GM18505 (cell line): ENCODE measurements around the gene PNKD.

Experiments
- ATAC-seq: cut with Tn5 transposase; IDR thresholded peaks from one replicate; pipeline ENCODE4 v1.9.1; 2021; ENCODE audit not compliant: unreplicated experiment
- POLR2A ChIP-seq: IDR thresholded peaks from 4 replicates; pipeline ENCODE4 v1.6.1; 2011; ENCODE audit warnings: borderline replicate concordance; ENCODE audit not compliant: insufficient read depth, insufficient read length; ENCODE audit errors: extremely low read depth

The PNKD gene

DNA sequence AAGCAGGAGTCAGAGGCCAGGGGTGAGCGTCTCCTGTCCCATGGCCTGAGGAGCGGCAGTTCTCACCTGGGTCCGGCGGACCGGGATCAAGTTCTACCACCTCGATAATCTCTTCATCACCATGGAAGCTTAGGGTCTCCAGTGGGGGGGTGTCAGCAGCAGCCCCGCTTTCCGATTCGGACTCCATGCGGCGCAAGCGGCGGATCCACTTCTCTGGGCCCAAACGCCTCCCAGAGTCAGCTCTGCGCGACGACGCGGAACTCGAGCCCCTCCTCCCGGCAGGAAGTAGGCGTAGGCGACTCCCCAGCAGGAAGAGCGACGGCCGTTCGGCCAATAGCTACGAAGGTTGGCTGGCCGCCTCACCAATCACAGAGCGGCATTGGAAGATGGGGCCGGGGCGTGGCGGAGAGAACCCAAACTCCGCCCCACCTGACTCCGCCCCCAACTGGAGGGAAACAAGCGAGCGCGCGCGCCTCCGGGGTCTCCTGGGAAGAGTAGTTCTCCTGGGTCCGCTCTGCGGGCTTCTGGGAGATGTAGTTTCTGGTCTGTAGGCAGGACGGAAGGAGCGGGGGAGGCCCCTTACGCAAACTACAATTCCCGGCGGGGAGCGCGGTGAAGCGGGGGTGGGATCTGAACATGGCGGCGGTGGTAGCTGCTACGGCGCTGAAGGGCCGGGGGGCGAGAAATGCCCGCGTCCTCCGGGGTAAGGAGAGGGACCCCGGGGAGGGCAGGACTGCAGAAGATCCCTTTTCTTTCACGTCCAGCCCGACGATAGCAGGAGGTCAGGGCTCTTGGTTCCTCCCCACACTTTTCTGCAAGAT is at the start of gene PNKD, which contains the start of gene AAMP:
Gene PNKD (plus strand): TSS at position 620 of the 821 bp plus-strand sequence. CDS start 17 bp downstream, at position 637.
Gene AAMP (minus strand): TSS at position 238 of the 821 bp plus-strand sequence. CDS start 51 bp downstream, at position 187.
- ATAC-seq, result peak; percentile 86
- peak; percentile 68 for TF ChIP-seq POLR2A

- no peak for TF ChIP-seq POLR2A
- ATAC-seq, result no peak
These were observed 49.3 kb upstream of the PNKD start for GRCh38 chr2:218221000-218221399.

DNA sequence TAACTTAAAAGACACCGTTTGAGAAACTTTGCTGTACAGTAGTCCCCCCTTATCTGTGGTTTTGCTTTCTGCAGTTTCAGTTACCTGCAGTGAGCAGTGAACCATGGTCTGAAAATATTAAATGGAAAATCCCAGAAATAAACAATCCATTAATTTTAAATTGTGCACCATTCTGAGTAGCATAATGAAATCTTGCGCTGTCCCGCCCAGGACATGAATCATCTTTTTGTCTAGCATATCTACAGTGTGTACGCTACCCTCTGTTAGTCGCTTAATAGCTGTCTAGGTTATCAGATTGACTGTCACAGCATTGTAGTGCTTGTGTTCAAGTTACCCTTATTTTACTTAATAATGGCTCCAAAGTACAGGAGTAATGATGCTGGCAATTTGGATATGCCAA is 47.3 kb upstream of the PNKD start:
- ATAC-seq, result no peak
- no peak for TF ChIP-seq POLR2A

DNA sequence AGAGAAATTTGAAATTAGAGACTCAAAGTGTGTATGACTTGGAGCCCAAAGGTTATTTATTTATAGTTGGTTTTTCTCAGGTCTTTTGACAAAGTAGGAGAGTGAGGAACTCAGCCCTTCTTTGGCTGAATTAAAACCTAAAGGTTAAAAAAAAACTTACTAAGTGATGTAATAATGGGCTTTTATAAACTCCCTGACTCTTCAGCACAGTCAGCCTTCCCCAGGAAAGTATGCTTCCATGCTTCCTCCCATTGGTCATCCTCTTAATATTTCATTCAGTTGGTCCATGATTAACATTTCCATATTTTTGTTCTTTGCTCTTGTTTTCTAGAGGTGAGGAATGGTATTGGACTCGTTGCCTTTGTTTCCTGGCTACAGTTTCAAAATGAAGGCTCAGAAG is 46.1 kb upstream of the PNKD start:
- ATAC-seq, result no peak
- no peak for TF ChIP-seq POLR2A

DNA sequence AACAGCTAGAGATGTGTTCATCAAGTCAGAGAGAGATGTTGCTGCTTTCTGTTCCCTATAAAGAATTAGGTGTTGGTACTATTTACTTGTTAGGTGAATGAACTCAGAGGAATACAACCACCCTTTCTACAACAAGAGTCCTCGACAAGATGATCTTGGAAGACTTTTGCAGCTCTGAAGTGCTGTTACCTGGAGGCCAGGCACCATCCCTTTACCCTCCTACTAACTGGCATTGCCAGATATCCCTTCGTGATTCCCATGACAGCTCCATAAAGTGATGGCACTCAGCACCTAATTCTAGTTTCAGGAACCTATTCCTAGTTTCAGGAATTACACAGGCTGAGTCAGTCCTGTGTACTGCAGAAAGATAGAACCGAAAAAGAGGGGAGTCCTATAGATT is 43.4 kb upstream of the PNKD start:
- no peak for TF ChIP-seq POLR2A

DNA sequence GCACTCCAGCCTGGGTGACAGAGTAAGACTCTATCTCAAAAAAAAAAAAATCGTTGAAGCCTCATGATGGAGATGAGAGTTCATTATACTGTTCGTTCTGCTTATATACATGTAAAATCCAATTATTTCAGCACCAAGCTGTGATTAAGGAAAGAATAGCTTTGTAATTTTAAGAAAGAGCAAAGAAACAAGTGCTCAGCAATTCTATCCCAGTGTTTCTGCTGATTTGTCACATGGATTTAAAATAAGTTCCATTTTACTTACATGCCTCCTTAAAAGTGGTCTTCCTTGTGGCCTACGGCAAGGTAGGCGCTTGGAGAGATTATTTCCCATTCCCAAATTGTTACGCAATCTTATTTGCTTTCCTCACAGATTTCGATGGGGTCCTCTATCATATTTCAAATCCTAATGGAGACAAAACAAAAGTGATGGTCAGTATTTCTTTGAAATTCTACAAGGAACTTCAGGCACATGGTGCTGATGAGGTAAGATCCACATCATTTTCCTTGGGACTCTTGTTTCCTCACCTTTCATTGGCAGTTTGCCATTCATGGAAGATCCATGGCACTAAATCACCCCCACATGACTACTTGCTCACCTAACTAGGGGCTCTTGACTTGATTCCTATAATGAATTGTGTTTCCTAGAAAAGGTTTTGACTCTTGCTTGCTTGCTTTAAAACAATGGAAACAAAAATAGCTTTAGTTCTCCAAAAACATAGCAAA is 41.8 kb upstream of the PNKD start:
- no peak for ATAC-seq

More for the DNA sequence above, 43.4 kb upstream of the PNKD start:
- no peak for ATAC-seq

GRCh38 chr2:218229239-218229638 is 41.1 kb upstream of the PNKD start:
- no peak for TF ChIP-seq POLR2A
- ATAC-seq, result peak; percentile 91

More for the DNA sequence above, 41.8 kb upstream of the PNKD start:
- no peak for TF ChIP-seq POLR2A

DNA sequence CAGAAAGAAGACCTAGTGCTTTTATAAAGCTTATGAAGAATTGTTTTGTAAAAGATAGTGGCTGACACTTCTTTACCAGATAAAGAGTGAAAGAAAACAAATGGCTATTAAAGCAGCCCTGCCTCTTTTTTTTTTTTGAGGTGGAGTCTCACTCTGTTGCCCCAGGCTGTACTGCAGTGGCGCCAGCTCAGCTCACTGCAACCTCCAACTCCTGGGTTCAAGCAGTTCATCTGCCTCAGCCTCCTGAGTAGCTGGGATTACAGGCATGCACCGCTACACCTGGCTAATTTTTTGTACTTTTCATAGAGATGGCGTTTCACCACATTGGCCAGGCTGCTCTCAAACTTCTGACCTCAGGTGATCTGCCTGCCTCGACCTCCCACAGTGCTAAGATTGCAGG is 40.5 kb upstream of the PNKD start:
- ATAC-seq, result peak; percentile 11
- no peak for TF ChIP-seq POLR2A

GRCh38 chr2:218230882-218231281 is 39.4 kb upstream of the PNKD start:
- no peak for TF ChIP-seq POLR2A
- ATAC-seq, result no peak

GRCh38 chr2:218233543-218233942 is 36.8 kb upstream of the PNKD start:
- no peak for ATAC-seq
- no peak for TF ChIP-seq POLR2A

GRCh38 chr2:218234521-218234920 is 35.8 kb upstream of the PNKD start:
- no peak for TF ChIP-seq POLR2A
- no peak for ATAC-seq

DNA sequence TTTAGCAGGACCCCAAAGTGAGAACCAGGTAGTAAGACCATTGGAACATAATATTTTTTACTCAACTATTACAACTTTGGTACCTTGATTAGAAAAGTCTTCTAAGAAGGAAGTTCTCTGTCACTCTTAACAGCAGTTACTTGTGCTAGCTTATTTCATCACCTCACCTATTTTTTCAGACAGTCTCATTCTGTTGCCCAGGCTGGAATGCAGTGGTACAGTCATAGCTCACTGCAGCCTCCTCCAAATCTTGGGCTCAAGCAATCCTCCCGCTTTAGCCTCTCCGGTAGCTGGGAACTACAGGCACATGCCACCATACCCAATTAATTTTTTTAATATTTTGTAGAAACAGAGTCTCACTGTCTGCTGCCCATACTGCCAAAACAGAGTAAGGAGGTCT is 35.3 kb upstream of the PNKD start:
- peak; percentile 5 for TF ChIP-seq POLR2A
- no peak for ATAC-seq

DNA sequence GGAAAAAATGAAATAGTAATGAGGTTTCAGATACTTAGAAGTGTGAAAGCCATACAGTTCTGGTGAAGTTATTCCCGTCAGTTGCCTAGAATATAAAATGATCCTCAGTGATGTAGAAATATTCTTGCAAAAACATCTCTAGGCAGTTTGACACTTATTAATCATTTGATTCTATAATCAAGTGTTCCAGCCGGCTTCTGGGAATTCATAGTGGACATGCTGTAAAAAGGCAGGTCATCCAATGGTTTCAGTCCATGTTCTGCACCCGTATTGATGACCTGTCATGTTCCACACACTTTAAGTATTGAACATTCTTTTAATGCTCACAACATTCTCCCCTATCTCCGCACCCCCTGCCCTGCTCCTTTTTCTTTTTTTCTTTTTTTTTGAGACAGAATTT is 33.5 kb upstream of the PNKD start:
- TF ChIP-seq POLR2A, result no peak
- no peak for ATAC-seq

GRCh38 chr2:218238887-218239286 is 31.4 kb upstream of the PNKD start:
- TF ChIP-seq POLR2A, result no peak
- no peak for ATAC-seq

DNA sequence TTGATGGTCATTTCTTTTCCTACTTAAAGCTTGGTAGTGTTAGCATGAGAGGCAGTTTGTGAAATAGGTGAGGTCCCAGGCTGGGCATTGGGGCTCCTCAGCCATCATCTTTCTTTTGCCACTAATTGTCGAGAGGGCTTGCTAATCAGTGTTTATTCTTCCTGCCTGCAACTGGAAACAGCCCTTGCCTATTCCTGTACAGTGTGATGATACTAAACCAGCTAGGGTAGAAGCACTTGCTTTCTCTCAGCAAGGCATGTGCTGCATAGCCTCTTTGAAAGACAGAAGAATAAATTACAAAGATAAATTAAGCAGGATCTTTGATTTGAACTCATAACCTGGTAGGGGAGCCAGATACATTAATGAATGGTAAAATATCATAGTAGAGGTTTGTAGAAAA is 26.1 kb upstream of the PNKD start:
- ATAC-seq, result no peak
- no peak for TF ChIP-seq POLR2A

DNA sequence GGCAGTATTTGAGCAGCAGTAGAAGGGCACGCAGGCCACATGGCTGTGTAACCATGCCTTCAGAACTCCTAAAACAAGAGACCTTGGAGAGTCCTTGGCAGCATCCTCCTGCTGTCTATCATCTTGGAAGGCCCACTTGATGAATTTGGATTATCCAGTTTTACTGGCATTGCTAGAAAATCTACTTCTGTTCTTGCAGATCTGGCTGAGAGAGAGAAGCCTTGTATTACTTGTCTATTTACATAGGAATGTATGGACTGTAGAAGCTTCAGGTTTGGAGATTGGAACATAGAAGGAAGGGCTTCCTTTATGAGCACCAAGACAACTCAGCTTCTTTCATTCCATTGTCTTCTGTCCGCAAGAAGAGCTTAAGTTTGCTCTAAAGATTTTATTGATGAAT is 25.7 kb upstream of the PNKD start:
- peak; percentile 21 for TF ChIP-seq POLR2A
- no peak for ATAC-seq
